Left ventricle myocardium inferior (tissue), 1 donor: Measurements from ENCODE around the gene WDFY4. TPM values are rescaled to one million over a fixed set of nuclear protein-coding genes. Genes with fewer than 3 reads are reported as not detected.

Source experiments
- DNase-seq: peaks from one replicate; pipeline ENCODE4 v3.0.0-alpha.2; 2020
- H3K27ac ChIP-seq: fragments of 200-600 bp; replicated peaks from 2 replicates; pipeline ENCODE4 v1.8.0; 2021
- H3K27me3 ChIP-seq: fragments of 200-600 bp; 2 replicates; pipeline ENCODE4 v1.8.0; 2021; ENCODE audit warnings: low read depth
- H3K36me3 ChIP-seq: fragments of 200-600 bp; 2 replicates; pipeline ENCODE4 v1.8.0; 2021
- H3K4me1 ChIP-seq: fragments of 200-600 bp; 2 replicates; pipeline ENCODE4 v1.8.0; 2021
- H3K4me3 ChIP-seq: fragments of 200-600 bp; 2 replicates; pipeline ENCODE4 v1.8.0; 2021; ENCODE audit warnings: mild to moderate bottlenecking, moderate library complexity
- H3K9me3 ChIP-seq: fragments of 200-600 bp; replicated peaks from 2 replicates; pipeline ENCODE4 v1.8.0; 2021
- intact Hi-C: fragments of 100-400 bp; cut with micrococcal nuclease; formaldehyde crosslinking; loops from one replicate; pipeline ENCODE4 v1.11.0; 2022
- total RNA-seq: library from RNA; stranded (reverse); fragmentation: NEBNext Ultra II Directional; extraction: Animal tissue kit (Norgen Biotek cat#: 25700); gene quantifications from one replicate; pipeline ENCODE4 v1.2.1, GENCODE V29; 2021
- TF ChIP-seq, protein P1 (sequence below): fragments of 200-600 bp; IDR thresholded peaks from 2 replicates; pipeline ENCODE4 v1.8.0; 2021; ENCODE audit warnings: antibody characterized with exemption, mild to moderate bottlenecking, borderline replicate concordance
- donor health status: DM: no; HTN: yes; CAD: no; lungs with severe emphysema.

Gene WDFY4
- total RNA-seq, 1 donor from 2014 or later: 1.5 TPM

DNA sequence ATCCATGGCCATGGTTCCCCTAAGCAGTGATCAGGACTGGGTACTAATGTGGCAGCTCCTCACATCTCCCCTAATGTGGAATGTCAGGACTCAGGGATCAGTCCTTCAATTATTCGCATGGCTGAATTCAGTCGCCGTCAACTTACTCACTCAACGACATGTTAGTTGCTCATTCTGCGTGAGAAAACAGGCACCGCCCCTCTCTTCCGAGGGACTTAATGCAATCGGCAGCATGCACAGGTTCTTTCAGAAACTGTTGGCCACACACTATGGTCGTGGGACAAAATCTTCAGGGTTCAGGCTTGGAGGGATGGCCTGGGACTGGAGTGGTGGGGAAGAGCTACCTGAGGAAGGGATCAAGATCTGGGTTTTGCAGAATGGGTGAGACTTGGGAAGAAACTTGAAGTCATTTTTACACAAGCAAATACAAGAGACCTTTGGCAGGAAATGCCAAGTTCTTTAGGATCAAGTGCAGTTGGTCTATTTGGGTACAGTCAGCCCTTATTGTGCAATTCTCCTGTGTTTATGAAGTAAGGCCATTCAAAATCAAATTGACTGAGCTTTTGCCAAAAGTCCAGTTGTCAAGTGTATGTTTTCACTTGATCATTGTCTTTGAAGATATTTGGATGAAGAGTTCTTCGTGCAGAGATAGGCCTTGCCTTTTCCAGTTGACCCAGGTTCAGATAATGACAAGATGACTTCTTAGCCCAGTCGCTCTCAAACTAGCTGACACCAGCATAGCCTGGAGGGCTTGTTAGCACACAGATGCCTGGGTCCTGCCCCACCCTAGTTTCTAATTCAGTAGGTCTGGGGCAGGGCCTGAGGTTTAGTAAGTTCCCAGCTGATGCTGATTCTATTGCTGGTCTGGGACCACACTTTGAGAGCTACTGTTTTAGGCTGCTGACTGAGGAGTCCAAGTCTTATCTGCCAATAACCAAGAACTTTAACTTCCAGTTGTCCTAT is 206.5 kb downstream of the WDFY4 start:
- no peaks in the 10 kb centered on the region for H3K9me3 ChIP-seq
- no peak for DNase-seq
- intact Hi-C loops: no loop called here
- TF ChIP-seq, protein P1, sequence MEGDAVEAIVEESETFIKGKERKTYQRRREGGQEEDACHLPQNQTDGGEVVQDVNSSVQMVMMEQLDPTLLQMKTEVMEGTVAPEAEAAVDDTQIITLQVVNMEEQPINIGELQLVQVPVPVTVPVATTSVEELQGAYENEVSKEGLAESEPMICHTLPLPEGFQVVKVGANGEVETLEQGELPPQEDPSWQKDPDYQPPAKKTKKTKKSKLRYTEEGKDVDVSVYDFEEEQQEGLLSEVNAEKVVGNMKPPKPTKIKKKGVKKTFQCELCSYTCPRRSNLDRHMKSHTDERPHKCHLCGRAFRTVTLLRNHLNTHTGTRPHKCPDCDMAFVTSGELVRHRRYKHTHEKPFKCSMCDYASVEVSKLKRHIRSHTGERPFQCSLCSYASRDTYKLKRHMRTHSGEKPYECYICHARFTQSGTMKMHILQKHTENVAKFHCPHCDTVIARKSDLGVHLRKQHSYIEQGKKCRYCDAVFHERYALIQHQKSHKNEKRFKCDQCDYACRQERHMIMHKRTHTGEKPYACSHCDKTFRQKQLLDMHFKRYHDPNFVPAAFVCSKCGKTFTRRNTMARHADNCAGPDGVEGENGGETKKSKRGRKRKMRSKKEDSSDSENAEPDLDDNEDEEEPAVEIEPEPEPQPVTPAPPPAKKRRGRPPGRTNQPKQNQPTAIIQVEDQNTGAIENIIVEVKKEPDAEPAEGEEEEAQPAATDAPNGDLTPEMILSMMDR: no peak
- peaks cover 6% of the 10 kb centered on the region for H3K4me1 ChIP-seq
- no peak overlapping the region for H3K27ac ChIP-seq
- no peaks in the 10 kb centered on the region for H3K36me3 ChIP-seq
- H3K27me3 ChIP-seq: no peaks in the 10 kb centered on the region
- no peak overlapping the region for H3K4me3 ChIP-seq

DNA sequence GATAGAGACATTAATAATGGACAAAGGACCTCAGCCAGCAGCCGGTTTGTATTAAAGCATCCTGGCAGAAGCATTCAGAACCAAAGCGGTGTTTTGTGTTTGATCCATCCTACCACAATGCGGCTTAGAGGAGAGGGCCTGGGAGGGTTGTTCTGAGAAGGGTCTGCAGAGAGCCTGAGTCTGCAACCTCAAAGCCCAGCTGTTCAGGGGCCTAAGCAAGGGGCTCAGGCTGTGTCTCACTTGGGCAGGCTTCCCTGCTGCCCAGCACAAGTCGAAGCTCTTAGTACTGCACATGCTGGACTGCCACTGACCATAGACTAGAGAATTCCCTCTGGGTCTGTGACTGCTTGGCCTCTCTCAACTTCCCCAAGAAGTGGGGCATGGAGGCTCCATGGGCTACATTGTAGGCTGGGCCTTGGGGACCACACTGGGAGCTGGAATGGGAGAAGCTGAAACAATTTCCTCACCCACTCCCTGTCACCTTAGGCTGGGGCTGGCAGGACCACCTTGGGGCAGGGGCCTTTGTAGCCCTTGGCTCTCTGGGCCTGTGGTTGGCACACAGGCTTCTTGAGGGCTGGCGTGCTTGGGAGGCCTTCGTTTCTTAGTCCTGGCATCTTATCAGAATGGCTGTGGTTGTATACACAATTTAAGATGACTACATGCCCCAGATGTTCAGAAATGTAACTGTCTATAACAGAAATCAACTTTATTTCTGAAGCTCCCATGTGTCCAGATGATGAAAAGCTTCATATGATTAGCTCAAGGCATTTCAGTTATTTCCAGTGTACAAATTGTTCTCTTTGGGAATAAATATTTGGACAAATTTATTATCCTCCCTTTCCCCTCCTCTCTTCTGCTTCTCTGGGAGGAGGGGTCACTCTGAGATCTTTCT is 210.5 kb downstream of the WDFY4 start:
- DNase-seq: no peak
- Histone ChIP-seq H3K27ac (no peak overlapping the region), H3K36me3 (no peaks in the 10 kb centered on the region), H3K4me1 (peaks cover 10% of the 10 kb centered on the region), H3K27me3 (no peaks in the 10 kb centered on the region), H3K9me3 (no peaks in the 10 kb centered on the region), H3K4me3 (no peak overlapping the region)
- TF ChIP-seq, protein P1: no peak
- intact Hi-C loops: no loop called here

DNA sequence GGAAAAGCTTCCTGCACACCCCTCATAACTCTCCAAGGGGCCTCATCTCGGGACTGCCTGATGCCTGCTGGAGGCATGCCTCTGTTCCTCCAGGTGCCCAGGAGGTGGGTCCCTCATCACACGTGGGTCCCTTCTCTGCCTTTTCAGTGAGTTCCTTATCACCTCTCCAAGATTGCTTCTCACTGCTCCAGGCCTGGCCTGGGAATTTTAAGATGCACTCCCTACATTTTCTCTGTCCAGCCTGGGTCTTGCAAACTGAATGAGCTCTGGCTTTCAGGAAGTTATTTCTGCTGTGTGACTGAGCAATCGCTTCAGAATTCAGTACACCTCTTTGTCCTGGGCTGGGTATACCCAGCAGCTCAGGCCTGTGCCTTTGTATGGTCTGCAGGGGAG is 211.1 kb downstream of the WDFY4 start:
- intact Hi-C loops: no loop called here
- H3K27ac ChIP-seq: no peak overlapping the region

DNA sequence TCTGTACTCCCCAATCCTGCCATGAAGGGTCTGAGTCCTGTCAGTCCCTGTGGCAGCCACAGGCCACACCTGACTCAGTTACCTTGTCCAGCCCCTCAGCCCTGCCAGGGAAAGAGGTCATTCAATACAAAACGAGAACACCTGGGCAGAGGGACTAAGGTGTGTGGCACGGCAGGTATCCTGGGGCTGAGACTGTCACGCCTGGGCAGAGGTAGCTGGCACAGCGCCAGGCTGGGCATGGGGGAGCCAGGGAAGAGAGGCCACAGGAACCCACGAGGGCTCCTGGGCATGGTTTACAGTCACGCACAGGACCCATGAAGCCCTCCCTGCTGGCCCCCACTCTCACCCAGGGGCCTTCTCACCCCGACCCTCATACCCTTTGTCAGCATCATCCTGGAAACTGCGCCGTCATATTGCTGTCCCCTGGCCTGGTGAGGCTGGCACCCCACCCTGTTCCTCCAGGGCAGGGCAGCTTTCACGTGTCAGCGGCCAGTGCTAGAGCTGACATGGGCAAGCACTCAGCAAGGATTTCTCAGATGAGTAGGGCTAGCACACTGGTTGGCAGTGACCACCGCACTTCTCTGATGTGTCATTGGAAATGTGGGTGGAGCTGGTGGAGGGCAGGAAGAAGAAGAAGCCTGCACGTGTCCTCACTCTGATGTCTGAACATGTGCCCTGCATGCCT is 212.2 kb downstream of the WDFY4 start:
- peaks cover 18% of the 10 kb centered on the region for H3K4me1 ChIP-seq
- DNase-seq: no peak
- no peak overlapping the region for H3K27ac ChIP-seq
- H3K9me3 ChIP-seq: peaks cover 3% of the 10 kb centered on the region
- no peaks in the 10 kb centered on the region for H3K36me3 ChIP-seq
- TF ChIP-seq, protein P1: no peak
- intact Hi-C loops: no loop called here
- no peak overlapping the region for H3K4me3 ChIP-seq
- H3K27me3 ChIP-seq: no peaks in the 10 kb centered on the region

More for the DNA sequence above, 211.1 kb downstream of the WDFY4 start:
- no peak for DNase-seq
- H3K9me3 ChIP-seq: no peaks in the 10 kb centered on the region
- H3K27me3 ChIP-seq: no peaks in the 10 kb centered on the region
- H3K36me3 ChIP-seq: no peaks in the 10 kb centered on the region
- no peak overlapping the region for H3K4me3 ChIP-seq
- TF ChIP-seq, protein P1: no peak
- peaks cover 16% of the 10 kb centered on the region for H3K4me1 ChIP-seq

DNA sequence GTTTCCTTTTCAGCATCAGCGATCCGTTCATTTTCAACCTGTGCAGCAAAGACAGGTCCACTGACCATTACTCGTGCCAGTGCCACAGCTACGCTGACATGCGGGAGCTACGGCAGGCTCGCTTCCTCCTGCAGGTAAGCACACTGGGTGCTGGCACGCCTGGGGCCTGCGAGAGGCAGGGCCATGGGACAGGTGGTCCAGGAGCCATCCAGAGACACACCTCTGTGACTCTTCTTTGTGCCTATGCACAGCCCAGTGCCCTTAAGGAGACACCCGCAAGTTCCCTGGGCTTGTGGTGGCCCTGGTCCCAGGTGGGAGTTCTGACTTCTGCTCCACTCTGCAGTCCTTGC is 212.7 kb downstream of the WDFY4 start:
- H3K4me3 ChIP-seq: no peak overlapping the region
- H3K27ac ChIP-seq: no peak overlapping the region
- no peak for DNase-seq
- no peaks in the 10 kb centered on the region for H3K36me3 ChIP-seq
- peaks cover 18% of the 10 kb centered on the region for H3K4me1 ChIP-seq
- TF ChIP-seq, protein P1: no peak
- peaks cover 3% of the 10 kb centered on the region for H3K9me3 ChIP-seq
- no peaks in the 10 kb centered on the region for H3K27me3 ChIP-seq
- intact Hi-C loops: no loop called here
